Urothelium cell line (cell line): ENCODE results near the gene LGALS12.

Source experiments
- DNase-seq: peaks from one replicate; pipeline ENCODE4 v3.0.0; 2011; ENCODE audit warnings: low spot score, mixed read lengths
- FAIRE-seq: peaks from 2 replicates; lab custom pipeline; 2011; peaks lifted over from hg19 to GRCh38; lab: Jason Lieb, UNC

The LGALS12 gene, protein sequence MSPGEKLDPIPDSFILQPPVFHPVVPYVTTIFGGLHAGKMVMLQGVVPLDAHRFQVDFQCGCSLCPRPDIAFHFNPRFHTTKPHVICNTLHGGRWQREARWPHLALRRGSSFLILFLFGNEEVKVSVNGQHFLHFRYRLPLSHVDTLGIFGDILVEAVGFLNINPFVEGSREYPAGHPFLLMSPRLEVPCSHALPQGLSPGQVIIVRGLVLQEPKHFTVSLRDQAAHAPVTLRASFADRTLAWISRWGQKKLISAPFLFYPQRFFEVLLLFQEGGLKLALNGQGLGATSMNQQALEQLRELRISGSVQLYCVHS

DNA sequence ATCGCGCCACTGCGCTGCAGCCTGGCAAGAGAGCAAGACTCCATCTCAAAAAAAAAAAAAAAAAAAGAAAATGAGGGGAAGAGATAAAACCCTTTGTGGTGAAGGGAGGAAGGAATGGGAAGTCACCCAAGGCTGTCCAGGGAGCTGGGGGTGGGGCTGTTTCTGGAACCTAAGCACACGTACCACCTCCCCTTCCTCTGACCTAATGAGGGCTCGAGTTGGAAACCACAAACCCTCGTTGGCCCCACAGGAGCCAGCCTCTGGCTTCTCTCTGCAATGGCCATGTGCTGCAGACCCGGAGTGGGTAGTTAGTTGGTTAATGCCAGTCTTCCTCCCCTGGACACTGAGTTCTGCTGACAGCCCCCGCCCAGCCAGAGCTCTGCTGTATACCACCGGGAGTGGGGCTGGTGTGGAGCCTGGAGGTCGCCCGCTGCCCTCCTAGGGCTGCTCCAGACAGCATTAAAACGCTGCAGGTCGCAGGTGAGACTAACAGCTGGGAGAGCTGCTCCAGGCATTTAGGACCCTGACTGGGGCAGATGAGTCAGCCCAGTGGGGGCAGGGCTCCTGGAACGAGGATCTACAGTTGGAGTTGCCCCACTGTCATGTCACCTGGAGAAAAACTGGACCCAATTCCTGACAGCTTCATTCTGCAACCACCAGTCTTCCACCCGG, at the start of gene LGALS12:
Gene LGALS12 (plus strand): TSS at position 228 of the 672 bp plus-strand sequence. CDS start 375 bp downstream, at position 603.
- no peak for DNase-seq
- no peak for FAIRE-seq

DNA sequence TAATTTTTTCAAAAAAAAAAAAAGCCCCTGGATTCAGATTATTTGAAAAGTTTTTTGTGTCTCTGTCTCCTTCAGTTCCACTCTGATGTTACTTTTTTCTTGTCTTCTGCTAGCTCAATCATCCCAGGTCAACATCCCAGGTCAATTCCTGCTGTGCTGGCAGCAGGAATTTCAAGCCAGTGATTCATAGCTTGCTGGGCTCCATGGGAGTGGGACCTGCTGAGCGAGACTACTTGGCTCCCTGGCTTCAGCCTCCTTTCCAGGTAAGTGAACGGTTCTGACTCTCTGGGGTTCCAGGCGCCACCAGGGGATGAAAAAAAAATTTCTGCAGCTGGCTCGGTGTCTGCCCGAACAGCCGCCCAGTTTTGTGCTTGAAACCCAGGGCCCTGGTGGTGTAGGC, 46.3 kb upstream of the LGALS12 start:
- FAIRE-seq, result no peak
- DNase-seq, result no peak

DNA sequence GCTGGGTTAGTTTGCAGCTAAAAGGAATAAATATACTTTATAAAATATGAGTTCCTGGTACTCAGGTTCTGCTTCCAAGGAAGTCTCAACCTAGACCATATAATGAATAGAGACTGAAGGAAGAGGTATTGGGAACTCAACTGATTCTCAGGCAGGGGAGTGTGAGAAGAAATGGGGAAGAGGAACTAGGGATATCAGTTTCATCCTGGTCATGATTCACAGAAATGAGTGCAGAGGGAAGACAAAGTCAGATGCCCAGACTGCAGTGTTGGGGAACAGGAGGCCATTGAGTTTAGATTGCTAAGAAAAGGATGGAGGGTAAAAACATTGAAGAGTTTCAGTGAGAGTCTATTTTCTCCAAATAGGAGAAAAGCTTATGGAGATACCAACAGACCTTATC, 43.7 kb upstream of the LGALS12 start:
- DNase-seq (no peak), FAIRE-seq (no peak)

DNA sequence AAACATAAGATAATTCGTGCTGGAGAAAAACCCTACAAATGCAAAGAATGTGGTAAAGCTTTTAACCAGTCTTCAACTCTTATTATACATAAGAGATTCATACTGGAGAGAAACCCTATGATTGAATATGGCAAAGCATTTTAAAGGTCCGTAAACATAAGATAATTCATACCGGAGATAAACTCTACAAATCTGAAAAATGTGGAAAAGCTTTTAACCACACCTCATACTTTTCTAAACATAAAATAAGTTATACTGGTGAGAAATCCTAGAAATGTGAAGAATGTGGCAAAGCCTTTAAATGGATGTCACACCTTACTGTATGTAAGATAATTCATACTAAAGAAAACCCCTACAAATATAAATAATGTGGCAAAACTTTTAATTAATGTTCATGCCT, 35.6 kb upstream of the LGALS12 start:
- no peak for FAIRE-seq

DNA sequence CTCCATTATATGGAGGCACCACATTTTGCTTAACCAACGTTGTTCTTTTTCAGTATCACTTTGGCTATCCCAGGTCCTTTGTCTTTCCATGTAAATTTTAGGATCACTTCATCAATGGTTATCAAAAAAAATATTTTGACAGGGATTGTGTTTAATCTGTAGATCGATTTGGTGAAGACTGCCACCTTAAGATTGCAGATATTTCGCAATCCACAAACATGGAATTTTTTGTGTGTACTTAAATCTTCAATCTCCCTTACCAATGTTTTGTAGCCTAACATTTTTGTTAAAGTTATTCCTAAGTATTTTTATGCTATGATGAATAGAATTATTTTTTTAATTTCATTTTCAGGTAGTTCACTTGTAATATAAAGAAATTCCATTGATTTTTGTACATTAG, 33.5 kb upstream of the LGALS12 start:
- no peak for DNase-seq
- FAIRE-seq, result no peak

More for the DNA sequence above, 35.6 kb upstream of the LGALS12 start:
- DNase-seq, result no peak

DNA sequence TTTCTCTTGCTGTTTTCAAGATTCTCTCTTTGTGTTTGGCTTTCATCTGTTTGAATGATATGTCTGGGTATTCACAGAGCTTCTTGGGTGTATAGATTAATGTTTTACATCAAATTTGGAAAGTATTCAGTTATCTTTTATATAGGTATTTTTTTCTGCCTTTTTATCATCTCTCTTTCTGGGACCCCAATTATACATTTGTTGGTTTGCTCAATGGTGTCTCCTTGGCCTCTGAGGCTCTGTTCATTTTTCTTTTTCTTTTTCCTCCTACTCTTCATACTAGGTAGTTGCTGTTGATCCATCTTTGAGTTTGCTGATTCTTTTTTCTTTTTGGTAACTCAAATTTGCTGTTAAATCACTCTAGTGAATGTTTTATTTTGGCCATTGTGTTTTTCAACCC, 29.3 kb upstream of the LGALS12 start:
- no peak for FAIRE-seq

DNA sequence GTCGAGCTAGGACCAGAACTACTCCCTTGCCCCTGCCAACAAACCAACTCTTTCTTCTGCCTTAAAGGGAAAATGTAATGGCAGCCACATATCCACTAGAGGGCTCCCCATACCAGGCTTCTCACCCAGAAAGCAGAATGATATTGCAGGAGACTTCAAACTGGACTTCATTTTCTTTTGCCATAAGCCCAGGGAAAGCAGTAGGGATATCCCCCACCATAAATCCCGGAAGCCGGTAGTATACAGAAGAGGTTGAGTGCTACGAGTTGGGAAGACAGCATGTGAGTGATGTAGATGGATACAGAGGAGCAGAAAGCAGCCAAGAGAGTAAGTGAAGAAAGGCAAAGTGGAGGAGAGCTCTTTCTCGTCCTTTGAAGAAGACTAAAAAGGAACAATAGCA, 27.0 kb upstream of the LGALS12 start:
- peak; percentile 74 for DNase-seq
- FAIRE-seq, result no peak

More for the DNA sequence above, 29.3 kb upstream of the LGALS12 start:
- DNase-seq, result no peak

DNA sequence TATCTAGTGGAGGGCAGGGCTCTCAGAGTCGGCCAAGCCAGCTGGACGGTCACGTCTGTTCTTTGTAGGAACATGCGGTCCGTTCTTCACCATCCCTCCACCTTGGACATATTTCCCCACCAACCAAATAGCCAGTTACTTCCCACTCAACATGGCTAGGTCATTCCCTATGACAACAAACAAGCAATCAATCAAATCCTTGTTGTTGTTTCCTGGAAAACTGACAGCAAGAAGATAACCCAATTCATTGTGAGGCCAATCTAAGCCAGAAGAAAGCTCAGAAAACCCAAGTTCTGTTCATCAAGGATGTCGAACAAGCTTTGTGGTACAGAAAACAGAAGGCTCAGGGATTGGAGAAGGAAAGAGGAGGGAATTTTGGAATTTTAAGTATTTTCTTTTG, 25.8 kb upstream of the LGALS12 start:
- DNase-seq (no peak), FAIRE-seq (no peak)

DNA sequence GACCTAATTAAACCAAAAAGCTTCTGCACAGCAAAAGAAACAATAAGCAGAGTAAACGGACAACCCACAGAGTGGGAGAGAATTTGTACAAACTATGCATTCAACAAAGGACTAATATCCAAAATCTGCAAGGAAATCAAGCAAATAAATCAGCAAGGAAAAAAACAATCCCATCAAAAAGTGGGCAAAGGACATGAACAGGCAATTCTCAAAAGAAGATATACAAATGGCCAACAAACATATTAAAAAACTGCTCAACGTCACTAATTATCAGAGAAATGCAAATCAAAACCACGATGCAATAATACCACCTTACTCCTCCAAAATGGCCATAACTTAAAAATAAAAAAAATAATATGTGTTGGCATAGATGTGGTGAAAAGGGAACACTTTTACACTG, 20.1 kb upstream of the LGALS12 start:
- no peak for FAIRE-seq
- DNase-seq, result no peak

DNA sequence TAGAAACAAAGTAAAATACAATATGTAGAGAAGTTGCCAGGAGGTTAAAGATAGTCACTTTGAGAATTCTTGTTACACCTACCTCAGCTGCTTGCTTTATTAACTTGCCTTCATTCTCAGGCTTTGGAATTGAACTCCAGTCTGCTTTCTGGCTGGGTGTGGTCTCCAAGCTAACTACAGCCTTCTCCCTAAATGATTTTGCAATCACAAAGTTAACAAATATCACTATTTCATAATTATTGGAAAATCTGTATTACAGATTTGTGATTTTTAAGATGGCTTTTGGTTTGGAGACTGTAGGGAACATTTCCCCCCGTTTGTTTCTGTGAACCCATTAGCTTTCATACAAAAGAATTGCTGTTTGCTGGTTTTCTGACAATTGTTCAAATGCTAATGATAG, 17.1 kb upstream of the LGALS12 start:
- DNase-seq (no peak), FAIRE-seq (no peak)

DNA sequence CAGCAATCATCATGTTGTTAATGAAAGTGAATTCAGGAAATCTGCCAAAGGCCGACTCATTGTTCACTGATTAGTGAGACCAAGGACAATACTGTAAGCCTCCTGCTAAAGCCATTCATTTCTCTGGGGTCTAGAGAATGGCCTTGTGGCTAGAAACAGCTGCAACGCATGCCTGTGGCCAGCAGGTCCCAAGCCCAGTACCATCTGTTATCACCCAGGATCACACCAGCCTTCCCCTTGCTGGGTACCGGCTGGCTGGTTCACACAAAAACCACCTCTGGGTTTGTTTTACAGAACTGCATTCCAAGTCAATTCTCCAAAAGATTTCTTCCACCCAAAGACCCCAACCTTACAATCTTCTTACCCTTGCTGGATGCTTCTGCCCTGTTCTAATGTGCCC, 16.0 kb upstream of the LGALS12 start:
- no peak for DNase-seq
- no peak for FAIRE-seq

DNA sequence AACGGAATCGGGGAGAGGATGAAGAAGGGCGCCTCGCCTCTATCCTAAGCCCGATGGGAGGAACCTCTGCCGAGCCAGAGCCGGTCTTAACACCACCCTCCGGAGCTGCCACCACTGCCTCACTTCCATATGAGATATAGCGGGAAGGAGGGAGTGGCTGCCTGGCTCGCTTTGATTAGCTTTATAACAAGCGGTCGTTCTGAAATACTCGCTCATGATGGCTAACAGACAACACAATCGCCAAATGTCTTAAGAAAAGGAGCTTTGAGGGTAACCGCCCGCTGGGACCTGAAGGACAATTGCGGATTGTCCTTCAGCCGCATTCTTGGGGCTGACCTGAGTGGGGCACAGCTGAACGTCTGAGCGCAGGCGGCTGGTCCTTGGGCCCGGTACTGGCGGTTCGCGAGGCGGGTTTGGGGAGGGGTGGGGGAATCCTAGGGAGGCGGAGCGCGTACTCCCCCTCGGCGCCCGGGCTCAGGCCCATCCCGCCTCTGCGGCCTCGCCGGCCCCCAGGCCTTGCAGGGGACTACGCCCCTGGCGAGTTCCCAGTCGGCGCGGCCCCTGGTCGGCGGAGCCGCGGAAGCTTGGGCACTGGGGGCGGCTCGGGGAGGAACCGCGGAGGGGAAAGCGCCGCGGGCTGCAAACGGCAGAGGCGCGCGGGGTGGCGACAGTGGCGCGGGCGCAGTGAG, 15.2 kb upstream of the LGALS12 start, which contains the start of gene PLAAT5:
Gene PLAAT5 (minus strand): TSS at position 617 of the 689 bp plus-strand sequence. CDS start 133 bp downstream, at position 484.
- DNase-seq (no peak), FAIRE-seq (no peak)

DNA sequence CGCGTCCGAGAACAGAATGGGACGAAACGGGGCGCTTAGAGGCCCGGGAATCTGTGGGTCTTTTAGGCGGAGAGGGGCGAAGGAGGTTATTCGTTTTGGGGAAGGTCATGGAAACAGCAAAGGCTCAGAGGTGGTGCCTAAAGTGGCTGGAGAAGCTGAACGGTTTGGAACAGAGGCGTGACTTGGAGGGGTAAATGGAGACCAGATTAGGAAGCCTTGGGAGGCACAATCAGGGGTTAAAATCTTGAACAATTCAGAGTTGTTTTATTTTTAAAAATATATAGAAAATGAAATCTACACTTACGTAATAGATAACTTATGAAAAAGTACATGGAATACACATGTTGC, 14.7 kb upstream of the LGALS12 start:
- FAIRE-seq, result no peak

DNA sequence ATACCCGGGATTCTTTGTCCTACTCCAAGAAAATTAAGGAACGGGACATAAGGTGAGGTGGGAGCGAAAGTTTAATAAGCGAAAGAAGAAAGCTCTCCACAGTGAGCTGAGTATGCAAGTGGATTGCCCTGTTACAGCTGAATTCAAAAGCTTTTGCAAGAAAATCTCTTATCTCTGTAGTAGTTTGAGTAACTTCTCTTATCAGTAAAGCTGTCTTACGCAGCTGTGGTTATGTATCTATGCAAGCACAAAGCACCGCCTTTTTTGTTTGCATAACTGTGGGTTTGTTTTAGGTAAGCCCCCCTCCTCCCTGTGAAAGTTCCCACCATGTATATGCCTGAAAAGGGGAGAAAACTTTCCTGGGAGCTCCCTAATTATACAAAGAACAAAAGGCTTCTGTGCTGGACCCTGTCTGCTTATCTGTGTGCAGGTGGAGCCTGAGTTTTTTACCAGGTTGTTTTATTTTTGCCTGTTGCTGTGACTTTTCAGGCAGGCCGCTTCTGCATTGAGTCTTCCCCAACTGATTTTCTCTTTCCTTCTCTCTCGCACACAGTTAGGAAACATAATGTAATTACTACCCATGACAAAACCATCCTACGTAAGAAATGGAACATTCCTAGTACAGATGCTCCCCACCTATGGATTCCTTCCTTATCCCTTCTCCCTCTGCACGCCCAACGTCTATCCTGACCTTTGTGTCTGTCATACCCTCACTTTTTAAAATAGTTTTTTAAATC, 14.1 kb upstream of the LGALS12 start:
- no peak for FAIRE-seq
- no peak for DNase-seq

More for the DNA sequence above, 14.7 kb upstream of the LGALS12 start:
- no peak for DNase-seq

DNA sequence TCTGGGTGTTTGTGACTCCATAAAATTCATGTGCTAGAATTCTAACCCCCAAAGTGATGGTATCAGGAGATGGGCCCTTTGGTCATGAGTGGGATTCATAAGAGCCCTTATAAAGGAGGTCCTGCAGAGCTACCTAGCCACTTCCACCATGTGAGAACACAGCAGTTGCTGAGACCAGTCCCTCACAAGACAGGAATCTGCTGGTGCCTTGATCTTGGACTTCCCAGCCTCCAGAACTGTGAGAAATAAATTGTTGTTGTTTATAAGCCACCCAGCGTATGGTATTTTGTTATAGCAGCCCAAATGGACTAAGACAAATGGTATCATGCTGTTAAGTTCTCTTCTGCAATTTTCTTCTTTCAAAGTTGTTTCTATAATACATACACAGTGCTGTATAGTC, 13.4 kb upstream of the LGALS12 start:
- no peak for DNase-seq
- no peak for FAIRE-seq

DNA sequence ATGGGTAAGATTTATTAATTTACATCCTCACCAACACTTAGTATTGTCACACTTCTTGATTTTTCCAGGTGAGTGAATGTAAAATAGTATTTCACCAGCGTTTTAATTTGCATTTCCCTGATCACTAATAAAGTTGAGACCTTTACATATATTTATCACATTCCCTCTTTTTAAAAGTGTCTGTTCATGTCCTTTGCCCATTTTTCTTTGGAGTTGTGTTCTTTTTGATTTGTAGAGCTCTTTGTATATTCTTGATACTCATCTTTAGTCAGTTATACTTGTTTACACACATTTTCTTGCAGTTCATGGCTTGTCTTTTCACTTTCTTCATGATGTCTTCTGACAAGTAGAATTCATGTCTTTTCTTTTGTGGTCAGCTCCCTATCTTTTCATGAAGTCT, 12.8 kb upstream of the LGALS12 start:
- FAIRE-seq, result no peak
- DNase-seq, result no peak

DNA sequence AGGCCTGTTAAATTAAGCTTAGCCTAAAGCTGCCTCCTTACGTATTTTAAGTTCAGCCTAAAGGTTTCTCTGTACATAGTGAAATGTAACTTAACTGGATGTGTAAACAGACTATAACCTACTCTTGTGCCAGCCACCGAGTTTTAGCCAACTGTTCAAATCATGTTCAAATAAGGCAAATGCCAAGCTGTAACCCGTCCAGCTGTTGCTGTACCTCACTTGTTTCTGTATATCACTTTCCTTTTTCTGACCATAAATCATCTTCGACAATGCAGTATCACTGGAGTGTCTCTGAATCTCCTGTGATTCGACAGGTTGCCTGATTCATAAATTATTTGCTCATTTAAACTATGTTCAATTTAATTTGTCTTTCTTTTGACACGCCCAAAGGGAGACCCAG, 10.9 kb upstream of the LGALS12 start:
- DNase-seq (no peak), FAIRE-seq (no peak)

DNA sequence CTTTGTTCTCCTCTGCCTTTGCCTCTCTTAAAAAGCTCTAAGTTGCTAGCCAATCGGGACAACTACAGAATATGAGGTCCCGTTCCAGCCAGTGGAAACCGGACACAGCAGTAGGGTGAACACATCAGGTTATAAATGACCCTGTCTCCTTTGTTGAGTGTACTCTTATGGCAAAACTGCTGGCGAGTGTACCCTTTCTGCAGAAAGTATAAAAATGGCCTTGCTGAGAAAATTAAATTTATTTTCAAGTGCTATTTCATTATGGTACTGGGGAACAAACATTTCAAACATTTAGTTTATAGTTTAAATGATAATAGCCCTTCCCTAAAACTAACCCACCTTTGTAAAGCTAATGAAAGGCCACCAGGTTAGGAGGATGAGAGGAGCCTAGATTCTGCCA, 6.0 kb upstream of the LGALS12 start:
- no peak for DNase-seq
- FAIRE-seq, result no peak

DNA sequence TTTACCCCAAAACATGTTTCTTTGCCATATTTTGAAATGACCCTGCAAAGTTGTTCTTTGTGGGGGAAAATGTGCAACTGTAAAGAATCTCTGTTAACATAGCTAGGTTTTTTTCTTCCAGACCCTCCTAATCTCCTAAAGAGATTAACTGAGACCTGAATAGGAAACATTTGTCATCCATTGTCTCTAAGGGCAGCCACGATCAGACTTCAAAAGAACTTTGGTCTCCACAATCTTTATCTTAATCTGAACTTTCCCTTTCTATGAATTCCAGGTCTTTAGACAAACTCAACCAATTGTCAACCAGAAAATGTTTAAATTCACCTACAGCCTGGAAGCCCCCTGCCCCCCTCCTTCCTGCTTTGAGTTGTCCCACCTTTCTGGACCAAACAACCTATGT, 4.6 kb upstream of the LGALS12 start:
- FAIRE-seq (no peak), DNase-seq (no peak)

DNA sequence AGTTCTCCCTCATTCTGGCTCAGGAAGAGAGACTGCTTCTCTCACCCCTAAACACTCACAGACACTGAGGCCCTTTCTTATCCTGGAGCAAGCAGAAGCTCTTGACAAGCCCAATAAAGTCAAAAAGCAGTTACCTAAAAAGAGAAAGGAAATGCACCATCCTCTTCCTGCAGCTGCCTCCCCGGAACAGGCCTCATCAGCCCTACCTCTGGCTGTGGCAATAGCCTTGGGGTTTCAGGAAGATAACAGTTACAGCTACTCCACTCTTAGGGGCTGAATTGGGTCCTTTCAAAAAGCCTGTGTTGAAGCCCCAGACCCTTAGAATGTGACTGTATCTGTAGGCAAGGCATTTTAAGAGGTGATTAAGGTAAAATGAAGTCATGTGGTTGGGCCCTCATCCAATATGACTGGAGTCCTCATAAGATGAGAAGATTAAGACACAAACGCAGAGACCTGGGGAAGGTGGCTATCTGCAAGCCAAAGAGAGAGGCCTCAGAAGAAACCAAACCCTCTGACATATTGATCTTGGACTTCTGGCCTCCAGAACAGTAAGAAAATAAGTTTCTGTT, 3.5 kb upstream of the LGALS12 start:
- DNase-seq (no peak), FAIRE-seq (no peak)

DNA sequence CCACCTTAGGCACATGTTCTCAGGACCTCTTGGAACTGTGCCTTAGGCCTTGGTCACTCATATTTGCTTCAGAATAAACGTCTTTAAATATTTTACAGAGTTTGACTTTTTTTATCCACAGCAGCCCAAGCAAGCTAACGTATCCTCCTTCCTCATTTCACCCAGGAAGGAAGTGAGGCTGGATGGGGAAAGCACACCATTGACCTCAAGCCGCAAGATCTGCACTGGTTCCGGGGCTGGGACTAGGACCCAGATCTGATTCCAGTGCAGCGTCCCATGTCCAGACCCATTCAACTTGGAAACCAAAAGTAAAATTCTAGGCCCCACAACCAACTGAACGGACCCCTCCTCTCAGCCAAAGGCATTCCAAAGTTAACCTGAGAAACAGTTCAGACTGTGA, 2.4 kb upstream of the LGALS12 start:
- DNase-seq (no peak), FAIRE-seq (no peak)
